NCI-H2081 treated with DMSO at 0.1 percent for 48 hours (cell line): ENCODE results near the gene ZC3H12C.

Source experiments
- DNase-seq: peaks from one replicate; lab custom pipeline; 2025; lab: John Stamatoyannopoulos, UW

ZC3H12C gene

GRCh38 chr11:110152199-110152598 lies 59.0 kb downstream of the ZC3H12C start:
- DNase-seq = no peak

DNA sequence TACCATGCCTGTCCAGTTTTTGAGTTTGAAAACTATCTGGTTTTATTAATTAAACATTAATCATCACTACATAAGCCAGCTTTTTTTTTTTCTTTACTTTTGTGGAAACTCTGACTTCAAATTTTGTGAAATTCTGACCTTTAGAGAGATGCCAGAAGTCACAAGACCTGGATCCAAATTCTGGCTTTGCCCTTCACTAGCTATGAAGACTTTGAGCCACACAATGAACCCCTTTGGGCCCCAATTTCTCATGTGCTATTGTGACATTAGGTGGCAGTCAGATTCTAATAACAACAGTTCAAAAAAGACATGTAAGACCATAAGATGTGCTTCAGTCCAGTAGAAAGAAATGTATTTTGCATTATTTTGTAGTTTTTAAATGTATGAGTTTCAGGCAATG lies 60.3 kb downstream of the ZC3H12C start:
- no peak for DNase-seq

DNA sequence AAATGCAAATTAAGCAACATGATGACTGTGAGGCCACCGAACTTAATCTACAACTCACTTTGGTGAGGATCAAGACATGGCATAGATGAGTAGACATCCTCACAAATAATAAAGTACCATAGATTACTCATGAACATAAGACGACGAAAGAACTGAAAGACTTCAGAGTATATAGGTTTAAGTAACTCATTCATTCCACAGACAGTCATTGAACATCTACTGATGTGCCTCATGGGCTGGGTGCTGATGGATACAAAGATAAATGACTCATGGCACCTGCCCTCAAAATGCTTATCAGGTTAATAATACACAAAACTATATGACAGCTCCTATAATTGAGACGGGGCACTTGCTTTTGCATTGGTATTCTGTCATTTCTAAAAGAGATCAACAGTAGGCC lies 63.3 kb downstream of the ZC3H12C start:
- no peak for DNase-seq

DNA sequence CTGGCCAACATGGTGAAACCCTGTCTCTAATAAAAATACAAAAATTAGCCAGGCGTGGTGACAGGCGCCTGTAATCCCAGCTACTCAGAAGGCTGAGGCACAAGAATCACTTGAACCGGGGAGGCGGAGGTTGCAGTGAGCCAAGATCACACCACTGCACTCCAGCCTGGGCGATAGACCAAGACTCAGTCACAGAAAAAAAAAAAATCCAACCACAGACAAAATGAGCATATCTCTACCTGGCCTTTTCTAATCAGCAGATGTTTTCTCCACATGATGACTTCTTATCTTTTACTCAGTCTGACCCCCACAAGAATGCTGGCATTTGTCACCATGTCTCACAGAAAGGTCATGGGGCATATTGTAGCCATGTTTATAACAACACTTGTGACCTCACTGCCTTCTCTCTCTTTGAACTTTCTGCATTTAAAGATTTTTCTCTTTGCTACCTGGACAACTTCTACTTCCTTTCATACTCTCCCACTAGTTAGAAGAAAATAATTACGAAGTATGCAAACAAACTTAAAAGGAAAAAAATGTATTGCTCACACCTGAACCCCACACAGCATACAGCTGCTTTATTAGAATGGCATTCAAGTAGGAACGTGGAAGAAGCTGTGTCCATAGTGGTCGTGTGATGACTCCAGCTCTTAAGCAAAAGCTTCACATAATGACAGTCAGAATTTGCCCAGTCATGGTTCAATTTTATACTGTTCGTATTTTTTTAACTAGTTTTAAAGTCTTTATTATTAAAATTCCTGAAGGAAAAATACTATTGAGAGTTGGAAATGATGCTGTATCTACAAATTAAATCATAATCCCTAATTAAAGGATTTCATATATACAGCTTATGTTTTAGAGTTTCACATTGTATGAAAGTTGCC lies 65.4 kb downstream of the ZC3H12C start:
- no peak for DNase-seq

DNA sequence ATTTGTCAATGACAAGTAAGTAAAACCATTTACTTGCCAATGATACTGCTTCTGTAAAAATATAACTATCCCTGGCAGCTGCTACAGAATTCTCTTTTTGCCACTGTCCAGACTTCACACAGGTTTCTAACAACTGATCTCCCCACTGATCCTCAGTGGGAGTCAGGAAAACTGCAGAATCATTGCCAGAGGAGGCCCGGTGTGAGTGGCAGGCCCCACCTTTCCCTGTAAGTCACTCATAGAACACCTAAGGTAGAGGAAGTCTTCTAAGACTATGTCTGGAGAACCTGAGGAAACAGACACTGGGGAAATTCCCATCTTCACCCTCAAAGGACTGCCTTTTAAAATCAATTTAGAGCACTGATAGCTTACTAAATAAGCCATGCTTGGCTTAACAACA lies 66.3 kb downstream of the ZC3H12C start:
- DNase-seq = no peak

DNA sequence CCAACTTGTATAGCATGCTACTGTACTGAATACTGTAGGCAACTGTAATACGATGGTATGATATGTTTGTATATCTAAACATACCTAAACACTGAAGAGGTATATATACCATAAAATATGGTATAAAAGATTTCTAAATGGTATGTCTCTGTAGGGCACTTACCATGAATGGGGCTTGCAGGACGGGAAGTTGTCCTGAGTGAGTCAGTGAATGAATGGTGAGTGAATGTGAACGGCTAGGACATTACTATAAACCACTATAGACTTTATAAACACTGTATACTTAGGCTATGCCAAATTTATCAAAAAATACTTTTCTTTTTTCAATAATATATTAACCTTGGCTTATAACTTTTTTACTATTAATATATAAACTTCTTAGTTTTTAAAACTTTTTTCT lies 66.8 kb downstream of the ZC3H12C start:
- DNase-seq = no peak

DNA sequence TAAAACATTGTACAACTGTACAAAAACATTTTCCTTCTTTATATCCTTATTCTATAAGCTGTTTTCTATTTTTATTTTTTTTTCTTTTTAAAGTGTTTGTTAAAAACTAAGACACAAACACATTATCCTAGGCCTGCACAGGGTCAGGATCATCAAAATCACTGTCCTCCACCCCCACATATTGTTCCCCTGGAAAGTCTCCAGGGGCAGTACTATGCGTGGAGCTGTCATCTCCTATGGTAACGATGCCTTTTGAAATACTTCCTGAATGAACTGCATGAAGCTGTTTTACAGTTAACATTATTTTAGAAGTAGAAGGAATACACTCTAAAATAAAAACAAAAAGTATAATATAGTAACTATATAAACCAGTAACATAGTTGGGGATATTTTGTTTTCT lies 67.2 kb downstream of the ZC3H12C start:
- DNase-seq = no peak

GRCh38 chr11:110161061-110161460 lies 67.9 kb downstream of the ZC3H12C start:
- no peak for DNase-seq

DNA sequence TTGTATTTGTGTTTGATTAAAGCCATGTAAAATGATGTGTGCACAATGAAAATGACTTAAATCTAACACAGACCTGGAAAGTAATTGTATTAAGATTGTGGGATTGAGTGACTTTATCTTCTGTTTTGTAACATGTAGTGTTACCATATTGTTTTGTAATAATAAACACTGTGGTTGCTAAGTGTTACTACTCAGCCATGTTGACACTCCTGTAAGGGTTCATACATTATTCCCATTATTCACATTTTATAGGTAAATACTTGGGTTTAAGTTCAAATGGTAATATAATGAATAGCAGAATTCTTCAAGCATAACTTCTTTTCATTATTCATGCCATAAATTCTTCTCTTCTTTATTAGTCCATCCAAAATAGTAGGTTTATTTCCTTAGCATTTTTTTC lies 69.0 kb downstream of the ZC3H12C start:
- DNase-seq = no peak

DNA sequence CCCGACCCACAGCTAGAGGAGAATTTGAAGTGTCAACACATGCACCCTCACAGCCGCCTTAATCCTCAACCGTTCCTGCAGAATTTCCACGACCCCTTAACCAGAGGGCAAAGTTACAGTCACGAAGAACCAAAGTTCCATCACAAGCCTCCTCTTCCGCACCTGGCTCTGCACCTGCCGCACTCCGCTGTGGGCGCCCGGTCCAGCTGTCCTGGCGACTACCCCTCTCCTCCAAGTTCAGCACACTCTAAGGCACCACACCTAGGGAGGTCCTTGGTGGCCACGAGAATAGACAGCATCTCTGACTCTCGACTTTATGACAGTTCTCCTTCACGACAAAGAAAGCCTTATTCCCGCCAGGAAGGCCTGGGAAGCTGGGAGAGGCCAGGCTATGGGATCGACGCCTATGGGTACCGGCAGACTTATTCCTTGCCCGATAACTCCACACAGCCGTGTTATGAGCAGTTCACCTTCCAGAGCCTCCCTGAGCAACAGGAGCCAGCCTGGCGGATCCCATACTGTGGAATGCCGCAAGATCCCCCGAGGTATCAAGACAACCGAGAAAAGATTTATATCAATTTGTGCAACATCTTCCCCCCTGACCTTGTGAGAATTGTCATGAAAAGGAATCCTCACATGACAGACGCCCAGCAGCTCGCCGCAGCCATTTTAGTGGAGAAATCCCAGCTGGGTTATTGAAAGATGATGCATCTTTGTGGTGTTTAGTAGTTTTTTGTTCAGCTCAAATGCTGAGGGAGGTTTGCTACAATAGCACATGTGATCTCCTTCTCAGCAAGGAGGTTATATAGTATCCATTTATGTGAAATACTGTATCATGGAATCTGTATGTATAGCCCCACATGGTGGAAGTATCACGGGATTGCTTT lies 72.1 kb downstream of the ZC3H12C start:
- DNase-seq = no peak

GRCh38 chr11:110168033-110168803 lies 75.0 kb downstream of the ZC3H12C start:
- DNase-seq = no peak

DNA sequence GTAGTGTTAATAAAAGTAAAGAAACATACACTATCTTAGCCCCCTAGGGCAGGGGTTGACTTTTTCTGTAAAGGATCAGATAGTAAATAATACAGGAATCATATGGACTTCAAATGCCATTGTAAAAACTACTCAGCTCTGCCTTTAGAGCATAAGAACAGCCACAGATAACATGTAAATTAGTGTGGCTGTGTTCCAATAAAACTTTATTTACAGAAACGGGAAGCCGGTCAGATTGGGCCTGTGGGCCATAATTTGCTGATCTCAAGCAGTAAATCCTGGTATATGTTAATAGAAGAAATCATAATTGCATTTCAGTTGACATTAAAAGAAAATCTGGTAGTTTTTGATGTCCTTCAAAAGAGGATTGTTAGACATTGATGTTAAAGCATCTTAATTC lies 76.5 kb downstream of the ZC3H12C start:
- no peak for DNase-seq

GRCh38 chr11:110172468-110173065 lies 79.4 kb downstream of the ZC3H12C start:
- DNase-seq = no peak

DNA sequence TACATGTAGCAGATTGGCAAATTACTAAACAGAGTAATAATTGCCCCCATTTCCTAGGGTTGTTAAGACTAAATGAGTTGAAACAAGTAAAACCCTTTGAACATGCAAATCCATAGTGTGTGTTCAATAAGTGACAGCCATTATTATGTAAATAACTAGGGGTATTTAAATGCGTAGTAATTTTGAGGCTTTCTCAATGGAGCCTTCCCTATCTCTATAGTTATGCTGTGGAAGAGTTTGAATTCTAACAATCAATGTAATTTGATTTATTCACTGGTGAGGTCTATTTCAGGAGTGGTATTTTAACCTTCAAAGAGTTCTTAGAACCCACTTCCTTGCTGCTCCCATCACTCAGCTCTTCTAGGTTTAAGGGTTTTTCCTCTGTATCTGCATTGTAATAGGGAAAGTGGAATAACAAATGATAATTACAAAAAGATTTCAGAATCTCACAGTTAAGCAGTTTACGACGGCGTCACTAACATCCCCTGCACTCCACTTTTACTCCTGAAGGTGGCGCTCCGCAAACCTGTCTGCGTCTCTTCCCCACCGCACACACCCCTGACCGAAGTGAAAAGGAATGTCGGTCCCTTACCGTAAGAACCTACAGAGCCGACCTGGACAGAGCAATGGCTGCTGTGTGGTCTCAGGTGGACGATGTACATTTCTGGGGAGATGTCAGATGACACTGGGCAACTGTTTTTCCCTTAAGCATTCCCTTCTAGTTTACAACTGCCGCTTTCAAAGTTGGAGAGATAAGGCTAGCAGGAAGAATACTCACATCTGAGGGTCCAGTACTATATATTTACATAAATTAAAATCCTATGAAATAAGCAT lies 80.8 kb downstream of the ZC3H12C start:
- DNase-seq = no peak

DNA sequence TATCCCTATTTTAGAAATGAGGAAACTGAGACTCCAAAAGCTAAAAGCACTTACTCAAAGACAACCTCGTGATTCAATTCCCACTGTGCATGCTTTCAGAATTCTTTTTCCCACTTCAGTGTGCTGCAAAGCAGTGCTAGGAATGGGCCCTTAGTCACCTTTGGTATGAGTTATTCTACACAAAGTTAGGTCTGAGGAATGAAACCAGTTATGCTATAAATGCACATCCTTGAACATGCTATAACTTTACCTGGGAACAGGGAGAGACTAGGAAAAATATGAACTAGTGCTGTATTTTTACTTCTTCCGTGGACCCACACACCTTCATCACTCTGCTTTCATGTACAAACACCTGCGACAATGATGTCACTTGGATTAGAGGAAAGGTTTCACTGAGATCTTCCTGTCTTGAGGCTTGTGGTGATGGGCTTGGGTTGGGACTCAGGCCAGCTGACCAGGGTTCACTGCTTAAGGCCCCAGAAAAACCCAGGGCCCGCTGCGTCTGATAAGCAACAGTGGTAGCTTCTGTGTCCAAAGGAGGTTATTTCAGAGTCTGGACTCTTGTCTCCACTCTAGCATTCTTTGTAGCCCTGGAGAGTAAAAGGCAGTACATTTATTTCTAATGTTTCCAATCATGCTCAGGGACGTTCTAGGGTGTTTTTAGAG lies 81.6 kb downstream of the ZC3H12C start:
- DNase-seq = no peak

DNA sequence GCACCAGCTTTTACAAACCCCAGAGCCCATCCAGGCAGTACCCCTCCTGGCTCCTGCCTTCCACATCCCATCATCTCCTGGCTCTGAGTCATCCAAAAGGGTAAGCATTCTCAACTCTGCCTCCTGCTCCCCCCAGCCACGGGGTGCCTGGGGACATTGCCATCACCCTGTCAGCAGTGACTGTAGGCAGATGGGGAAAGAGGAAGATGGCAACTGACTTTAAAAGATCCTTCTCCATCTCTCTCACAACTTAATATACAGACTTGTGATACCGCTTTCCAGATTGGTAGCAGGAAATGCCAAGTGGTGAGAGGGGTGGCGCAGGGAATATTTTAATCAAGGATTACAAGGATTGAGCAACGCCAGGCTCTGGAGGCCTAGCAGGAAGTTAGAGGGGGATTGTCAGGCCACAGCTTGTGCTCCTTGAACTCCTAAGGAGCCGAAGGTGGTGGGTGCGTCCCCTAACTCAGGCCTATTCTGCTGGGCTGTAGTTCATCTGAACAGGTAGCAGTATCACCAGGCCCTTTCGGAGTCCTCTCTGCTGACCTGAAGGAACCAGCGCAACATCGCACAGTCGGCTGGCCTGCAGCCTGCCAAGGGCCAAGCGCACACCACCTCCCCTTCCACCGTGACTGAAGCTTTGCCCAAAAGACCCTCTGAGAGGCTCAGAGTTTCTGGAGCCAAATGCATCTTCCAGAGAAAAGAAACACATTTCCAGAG lies 83.3 kb downstream of the ZC3H12C start:
- no peak for DNase-seq

GRCh38 chr11:110177086-110177456 lies 83.9 kb downstream of the ZC3H12C start:
- no peak for DNase-seq

- no peak for DNase-seq
These were observed 85.9 kb downstream of the ZC3H12C start for GRCh38 chr11:110179064-110179463.

DNA sequence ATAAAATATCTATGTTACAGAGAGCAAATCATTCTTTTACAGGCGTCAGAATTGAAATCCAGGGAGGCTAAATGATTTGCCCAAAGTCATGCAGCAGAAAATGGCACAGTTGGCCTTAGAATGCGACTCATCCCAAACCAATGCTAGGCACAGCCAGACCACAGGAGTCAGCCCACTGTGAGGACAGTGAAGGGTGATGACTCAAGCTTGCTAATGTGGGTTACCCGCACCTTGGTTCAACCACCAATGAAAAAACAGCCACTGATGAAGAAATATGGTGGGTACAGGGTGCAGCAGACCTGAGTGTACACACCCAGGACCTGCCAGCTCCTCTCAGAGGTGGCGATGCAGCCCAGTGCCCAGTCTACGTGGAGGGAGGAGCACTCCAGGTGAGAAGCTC lies 89.7 kb downstream of the ZC3H12C start:
- DNase-seq = no peak

DNA sequence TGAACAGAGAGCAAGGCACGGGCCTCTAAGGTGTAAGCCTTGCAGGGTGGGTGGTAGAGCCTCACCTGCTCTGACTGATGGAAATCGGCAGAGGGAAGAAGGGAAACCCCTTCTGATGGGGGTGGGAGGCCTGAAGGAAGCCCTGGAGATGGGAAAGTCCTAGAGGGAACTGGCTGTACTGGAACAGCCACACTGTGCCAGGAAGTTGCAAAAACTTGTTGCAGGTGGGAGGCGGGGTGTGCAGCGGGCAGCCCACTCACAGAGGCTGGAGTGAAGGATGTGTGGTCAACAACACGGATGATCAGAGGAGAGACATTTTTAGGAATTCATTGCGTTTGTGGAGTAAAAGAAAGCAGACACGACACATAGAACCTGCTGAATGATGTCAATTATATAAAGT lies 91.3 kb downstream of the ZC3H12C start:
- no peak for DNase-seq
